SHP77 treated with DMSO at 0.1 percent for 48 hours (cell line): ENCODE measurements around the gene IFNE.
"Not testable (repeated sequence)": the region's sequence is repeated elsewhere in the genome, so short reads cannot be mapped to it uniquely, and the experiment has no call there.

Experiments
- DNase-seq: peaks from one replicate; lab custom pipeline; 2025; lab: John Stamatoyannopoulos, UW

The IFNE gene

DNA sequence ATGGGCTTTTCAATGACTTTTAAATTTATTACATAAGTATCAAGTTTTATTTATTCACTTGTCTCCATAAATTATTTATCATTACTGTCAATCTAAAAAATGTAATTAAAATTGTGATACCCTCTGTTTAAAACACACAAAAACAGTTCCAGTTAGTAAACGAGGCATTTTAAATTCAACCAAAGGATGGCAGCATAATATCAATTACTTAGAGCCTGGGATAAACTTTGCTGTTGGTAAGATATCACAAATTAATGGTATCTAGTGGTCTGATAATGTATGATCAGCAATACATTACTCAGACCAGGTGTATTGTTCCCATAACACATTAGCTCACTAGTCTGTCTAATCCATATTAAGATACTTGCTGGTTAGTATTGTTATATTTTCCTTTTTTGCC, 9.6 kb upstream of the IFNE start:
- no peak for DNase-seq

DNA sequence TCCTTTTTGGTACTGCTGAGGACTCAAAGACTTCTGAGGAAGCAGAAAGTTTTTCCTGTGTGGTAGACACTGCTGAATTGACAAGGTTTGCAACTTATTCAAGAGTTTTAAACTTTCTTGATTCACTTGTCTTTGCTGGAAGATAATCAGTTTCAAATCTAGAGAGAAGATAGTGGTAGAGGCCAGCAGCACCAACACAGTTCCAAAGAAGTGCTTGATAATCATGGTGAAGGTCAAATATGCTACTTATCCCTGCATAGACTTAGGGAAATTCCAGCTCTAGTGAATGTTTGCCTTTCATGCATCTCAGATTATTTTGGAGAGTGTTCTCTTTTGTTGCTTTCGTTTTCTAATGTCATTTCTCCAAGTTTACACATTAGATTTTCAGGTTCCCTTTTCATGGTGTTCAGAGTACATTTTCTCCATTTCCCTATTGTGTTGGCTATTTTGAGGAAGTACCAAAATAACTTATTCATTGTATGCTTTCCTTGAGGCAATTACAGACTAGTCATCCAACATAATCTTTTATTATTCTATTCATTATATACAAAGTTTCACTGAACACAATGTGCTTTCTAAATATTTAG, 550 bp downstream of the IFNE start:
- no peak for DNase-seq

DNA sequence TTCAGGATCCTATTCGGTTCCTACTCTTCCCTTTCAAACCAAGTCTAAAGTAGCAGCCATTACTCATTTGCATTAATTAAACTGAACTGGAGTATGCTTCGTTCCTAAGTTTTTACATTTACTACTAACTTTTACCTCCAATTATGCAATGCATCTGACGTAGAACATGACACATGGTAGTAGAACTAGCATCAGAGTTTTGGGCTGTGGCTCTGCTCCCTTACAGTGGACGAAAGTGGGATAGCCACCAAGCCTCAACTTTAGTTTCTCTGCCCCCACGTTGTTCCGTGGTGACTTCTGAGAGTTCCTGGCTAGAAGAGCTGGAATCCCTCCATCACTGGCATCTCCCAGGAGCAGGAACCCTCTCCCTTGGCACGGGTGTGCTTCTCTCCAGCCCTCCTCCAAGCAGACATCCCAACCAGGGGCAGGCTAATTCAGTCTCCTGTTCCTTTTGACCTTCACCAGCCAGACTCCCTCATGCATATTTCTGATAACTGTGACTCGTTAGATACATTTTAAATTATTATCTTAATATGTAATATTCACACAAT, 2.9 kb downstream of the IFNE start:
- no peak for DNase-seq

DNA sequence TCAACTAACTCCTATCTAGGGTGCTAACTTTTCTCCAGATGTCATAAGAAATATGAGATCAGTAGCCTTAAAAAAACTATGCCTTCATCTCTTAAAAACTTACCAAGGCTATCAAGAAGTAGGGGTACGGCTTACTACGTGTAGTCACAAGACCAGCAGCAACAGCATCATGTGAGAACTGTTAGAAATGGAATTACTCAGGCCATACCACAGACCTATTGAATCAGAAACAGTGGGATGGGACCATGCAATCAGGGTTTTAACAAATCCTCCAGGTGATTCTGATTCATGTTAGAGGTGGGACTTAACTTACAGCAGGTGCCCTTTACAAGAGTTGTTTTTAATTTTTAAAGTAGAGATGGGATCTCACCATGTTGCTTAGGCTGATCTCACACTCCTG, 4.6 kb downstream of the IFNE start:
- DNase-seq, result no peak

DNA sequence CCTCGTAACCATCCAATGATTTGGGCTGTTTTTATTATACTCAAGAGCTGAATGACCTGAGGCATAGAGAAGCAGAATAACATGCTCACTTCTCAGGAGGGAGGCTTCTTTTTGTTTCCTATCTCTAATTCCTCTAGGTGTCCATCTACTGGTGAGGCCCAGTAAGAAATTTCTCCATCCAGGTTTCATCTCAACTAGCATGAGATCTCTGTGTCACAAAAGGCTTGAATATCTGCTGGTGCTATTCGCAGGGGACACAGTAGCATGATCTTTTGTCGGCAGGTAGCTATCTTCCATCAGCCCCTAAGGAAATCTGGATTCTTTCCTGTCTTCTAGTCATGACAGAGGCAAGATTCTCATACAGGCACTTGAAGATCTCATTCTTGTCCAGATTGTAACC, 8.9 kb downstream of the IFNE start:
- no peak for DNase-seq

DNA sequence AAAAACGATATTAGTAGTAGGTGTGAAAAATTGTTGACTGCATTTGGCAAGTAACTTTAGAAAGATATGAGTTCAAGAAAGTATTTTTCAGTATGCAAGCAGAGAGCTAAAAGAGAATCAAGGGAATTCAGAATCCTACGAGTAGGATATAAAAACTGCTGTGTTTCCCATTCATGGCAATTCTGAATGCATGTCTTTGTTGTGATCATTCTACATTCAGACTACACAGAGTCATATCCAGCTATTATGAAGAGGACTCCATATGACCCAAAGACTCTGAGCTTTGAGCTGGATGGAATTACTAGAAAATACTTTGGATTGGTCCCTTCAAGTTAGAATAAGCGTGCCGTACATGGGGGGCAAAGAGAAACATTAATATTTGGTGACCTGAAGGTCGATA, 12.0 kb downstream of the IFNE start:
- DNase-seq, result no peak

DNA sequence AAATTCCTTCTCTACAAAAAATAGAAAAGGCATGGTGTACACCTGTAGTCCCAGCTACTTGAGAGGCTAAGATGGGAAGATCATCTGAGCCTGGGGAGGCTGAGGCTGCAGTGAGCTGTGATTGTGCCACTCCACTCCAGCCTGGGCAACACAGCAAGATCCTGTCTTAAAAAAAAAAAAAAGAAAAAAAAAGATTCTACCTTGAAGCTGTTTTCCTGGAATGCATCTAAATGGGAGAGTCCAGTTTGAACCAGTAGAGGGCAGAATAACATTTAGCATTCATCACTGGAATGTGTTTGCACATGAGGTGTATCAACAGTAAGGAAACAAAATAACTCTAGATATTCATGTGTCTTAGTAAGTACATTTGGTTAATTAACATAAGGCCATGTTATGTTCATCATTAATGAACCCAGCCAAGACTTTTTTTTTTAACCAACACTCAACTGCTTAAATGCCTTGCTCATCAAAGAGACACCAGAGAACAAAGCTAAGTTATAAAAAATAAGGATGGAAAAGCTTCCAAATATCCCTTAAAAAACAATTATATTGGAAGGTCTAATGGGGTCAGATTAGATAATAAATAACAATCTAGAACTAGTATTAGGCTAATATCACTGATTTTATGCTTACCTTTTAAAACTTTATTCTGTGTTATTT, 16.1 kb downstream of the IFNE start:
- DNase-seq, result no peak

DNA sequence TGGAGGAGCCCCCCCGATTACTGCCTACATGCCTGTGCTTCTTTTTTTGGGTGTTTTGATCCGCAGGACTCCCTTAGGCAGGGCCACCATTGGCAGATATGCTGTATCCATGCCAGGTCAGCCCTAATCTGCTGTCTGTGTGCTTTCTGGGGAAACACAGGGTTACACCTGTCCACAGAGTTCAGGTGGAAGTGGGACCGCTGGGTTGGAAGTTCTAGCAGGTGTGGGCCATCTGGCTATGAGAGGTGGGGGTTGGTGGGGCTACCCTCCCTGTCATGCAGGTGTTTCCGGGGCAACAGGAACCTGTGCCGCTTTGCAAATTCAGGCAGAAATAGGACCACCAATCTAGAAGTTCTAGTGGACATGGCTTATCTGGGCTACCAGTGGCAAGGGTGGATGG, 17.0 kb downstream of the IFNE start:
- no peak for DNase-seq

DNA sequence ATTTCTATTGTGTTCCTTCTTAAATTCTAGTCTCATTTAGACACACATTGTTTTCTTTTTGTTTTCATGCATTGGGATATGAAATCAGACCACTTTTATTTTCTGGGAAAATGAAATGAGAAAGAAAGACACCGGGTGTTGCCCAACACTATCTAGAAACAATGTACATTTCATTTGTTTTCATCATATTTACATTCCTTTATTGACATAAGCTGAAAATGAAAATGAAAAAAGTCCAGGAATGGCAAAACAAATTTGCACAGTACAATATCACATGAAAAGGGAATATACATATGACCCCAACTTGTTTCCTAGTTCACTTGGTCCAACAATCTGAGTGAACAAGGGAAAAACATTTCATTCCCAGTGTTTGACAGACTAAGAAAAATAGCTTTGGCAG, 20.7 kb downstream of the IFNE start:
- no peak for DNase-seq

DNA sequence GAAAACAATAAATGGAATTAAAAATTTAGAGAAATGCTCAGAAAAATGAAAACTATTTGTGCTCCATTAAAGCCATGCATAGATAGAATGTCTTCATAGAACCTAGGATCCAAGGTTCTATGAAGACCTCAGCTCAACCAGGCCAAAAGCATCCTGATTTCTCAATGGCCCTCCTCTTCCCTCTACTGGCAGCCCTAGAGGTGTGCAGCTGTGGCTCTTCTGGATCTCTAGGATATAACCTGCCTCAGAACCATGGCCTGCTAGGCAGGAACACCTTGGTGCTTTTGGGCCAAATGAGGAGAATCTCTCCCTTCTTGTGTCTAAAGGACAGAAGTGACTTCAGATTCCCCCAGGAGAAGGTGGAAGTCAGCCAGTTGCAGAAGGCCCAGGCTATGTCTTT, 26.8 kb downstream of the IFNE start:
- no peak for DNase-seq

DNA sequence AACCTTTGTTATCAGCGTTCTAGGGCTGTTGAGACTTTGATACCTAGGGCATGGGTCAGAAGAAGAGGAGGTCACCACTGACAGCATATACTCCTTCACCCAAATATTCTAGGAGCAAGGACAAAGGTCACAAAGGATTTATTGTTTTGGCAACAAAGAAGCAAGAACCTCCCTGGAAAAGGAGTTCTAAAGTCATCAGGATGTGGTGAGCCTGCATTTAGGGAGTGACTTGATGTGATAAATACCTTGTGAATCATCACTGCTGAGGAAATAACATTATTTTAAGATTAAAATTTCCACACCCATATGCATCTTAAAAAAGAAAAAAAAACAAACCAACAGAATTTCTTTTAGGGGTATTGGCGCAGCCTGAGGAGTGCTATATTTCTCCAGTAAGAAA, 28.0 kb downstream of the IFNE start:
- DNase-seq, result no peak

DNA sequence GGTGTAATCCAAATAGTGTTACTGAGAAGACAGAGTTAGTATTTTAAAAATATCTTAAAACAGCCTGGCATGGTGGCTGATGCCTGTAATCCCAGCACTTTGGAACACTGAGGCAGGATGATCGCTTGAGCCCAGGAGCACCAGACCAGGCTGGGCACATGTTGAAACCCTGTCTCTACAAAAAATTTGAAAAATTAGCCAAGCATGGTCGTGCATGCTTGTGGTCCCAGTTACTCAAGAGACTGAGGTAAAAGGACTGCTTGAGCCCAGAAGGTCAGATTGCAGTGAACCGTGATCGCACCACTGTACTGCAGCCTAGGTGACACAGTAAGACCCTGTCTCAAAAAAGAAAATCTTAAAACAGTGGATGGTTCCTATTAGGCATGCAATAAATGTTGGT, 29.4 kb downstream of the IFNE start:
- no peak for DNase-seq

DNA sequence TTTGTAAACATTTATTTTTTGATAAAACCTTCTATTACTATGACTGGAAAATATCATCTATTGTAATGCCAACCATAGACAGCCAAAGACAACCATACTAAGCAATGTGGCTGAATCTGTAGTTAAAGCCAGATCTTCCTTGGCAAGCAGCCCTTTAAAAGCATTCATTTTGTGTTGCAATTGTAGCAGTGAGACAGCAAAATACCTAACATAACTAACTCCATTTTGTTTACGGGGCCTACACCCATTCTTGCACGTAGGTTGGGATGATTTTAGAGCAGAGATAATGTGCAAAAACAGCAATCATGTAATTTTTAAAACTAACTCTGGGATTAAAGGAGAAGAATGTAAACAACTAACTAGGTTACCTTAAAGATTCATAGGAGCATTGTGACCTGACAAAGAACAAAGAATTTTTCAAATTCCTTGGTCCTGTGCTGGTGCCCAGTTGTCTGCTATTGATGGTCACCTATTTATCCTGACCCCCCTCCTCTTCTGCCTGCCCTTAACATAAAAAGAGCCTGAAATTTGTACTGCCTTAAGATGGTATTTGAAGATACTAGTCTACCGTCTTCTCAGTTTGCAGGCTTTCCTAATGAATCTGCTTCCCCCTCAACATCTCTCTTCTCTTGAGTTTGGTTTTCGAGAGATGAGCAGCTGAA, 31.2 kb downstream of the IFNE start:
- DNase-seq, result no peak

DNA sequence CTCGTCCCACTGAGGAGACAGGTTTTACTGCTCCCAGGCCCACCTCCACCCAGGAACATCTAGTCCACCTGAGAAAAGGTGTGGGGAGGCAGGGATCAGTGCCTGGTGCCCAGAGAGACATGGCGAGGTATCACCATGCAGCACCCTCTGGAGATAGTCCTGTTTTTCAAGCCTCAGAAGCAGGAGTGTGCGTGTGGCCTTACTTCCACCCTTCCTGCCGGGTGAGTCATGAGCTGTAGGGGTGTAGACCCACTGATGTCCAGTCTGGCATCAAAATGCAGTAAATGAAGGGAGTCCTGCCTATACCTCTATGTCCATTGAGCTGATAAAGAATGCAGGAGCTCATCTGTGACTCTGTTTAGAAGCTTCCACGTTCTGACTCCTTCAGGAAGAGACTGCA, 32.8 kb downstream of the IFNE start:
- not testable (repeated sequence) for DNase-seq

DNA sequence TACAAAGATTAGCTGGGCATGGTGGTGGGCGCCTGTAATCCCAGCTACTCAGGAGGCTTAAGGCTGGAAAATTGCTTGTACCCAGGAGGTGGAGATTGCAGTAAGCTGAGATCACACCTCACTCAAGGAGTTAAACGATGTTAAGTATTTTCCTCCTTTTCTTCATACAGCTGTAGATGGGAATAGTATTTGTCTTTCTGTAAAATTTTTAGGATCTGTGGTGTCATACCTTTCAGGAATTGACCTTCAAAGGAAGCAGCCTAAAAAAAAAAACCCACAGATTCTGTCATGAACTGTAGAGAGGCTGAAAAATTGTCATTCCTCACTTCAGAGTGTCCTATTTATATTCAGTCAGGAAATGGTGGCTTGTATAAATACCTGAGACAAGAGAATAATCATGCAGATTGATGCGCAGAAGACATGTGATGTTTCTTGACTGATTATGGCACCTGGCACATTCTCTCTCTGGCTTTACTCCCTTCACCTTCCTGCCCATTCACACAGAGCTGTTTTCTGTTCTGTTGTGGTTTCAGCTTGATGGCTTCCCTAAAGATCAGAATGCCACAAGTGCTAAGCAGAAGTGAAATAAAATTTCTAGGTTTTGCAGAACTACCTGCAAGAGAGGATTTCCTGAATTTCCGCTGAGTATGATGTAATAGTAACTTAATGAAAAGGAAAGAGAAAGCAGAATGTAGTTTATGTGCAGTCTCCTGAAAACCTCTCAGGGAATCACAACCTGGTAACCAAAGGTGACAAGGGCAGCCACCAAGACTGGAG, 38.1 kb downstream of the IFNE start:
- no peak for DNase-seq

DNA sequence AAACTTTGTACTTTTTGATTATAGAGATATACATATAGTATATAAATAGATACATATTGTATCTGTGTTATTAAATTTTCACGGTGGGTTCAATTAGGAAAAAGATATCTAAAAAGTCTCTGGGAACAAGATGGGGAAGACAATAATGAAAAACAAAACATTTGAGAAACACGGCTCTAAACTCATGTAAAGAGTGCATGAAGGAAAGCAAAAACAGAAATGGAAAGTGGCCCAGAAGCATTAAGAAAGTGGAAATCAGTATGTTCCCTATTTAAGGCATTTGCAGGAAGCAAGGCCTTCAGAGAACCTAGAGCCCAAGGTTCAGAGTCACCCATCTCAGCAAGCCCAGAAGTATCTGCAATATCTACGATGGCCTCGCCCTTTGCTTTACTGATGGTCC, 42.0 kb downstream of the IFNE start, which contains the start of gene IFNA1:
Gene IFNA1 (plus strand): TSS at position 301 of the 400 bp plus-strand sequence. CDS start 69 bp downstream, at position 370.
- DNase-seq, result no peak

DNA sequence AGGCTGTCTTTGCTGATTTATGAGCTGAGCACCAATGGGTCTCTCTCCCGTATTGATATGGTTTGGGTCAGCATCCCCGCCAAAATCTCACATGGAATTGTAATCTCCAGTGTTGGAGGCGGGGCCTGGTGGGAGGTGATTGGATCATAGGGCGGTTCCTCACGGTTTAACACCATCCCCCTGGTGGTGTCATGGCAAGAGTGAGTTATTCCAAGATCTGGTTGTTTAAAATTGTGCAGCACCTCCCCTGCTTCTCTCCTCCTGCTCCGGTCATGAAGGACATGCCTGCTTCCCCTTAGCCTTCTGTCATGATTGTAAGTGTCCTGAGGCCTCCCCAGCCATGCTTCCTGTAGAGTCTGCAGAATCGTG, 47.1 kb downstream of the IFNE start:
- DNase-seq, result not testable (repeated sequence)

DNA sequence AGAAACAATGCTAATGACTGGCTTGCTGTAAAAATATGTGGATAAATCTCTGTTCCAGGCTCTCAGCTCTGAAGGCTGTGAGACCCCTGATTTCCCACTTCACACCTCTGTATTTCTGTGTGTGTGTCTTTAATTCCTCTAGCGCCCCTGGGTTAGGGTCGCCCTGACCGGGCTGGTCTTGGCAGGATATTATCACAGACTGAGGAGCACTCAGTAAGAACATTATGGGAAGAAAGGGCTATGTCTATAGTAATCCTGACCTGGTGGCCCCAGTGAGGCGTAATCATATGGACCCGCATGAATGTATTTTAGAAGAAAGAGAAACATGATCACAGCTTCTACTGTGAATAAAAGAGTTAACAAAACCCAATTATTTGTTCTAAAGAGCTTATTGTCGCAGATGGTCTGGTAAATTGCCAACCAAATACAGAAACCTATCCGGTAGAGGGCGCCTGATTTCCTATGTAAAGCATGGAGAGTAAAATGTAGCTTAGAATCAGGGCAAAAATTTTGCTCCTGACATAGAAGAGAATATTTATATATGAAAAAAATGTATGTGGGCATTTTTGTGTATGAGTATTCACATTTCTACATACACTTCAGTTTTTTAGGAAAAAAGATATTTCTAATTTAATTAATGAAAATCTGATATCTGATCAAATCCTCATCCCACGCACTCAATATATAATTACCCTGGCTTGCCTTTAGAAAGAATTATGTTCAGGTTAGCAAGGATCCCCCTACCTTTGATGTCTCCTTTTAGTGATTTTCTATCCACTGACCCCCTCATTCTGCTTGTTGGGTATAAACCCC, 47.7 kb downstream of the IFNE start:
- no peak for DNase-seq

DNA sequence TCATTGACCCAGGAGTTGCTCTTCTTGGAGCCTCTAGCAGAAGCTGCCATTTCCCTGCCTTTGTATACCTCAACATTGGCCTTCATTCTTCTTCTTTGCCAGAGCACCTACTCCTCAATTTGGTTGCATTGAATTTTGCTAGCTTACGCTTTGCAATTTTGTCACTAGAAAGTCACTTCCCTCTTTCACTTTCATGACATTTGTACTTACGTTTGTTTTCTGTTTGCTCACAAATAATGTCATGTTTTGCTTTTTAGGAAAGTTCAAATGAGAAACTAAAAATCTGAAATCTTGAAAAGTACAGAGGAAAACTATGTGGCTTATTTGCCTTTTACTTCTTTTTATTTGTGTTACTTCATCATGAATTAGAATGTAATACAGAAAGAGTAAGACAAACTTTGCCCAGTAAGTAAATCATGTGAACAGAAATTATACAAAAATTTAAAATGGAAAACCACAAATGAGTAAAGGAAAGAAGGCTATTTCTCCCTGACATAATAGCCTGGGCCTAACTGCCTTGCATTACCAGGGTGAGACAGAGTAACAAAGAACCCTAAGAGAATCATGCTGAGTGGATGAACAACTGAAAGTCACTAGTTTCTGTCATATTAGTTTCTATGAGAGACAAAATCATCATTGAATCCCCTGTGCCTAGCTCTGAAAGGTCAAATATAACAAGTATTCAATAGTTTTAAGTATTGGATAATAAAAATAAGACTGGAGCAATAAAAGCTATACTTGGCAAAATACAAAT, 49.3 kb downstream of the IFNE start:
- no peak for DNase-seq
